ENCODE results near the gene CMTR1. TPM values are rescaled to one million over a fixed set of nuclear protein-coding genes. Genes with fewer than 3 reads are reported as not detected.

The CMTR1 gene
- total RNA-seq, 2 donors from 2014 or later: 15.8 to 23.4 TPM

- Histone ChIP-seq H3K27ac (no peak overlapping the region), H3K4me3 (no peak overlapping the region), H3K9me3 (no peaks in the 10 kb centered on the region), H3K36me3 (replicated peaks in 1 of 2; ENCODE audit: insufficient read depth in 1 of 2, low read depth in 2 of 2) (no peaks in the 10 kb centered on the region), H3K4me1 (no peaks in the 10 kb centered on the region), H3K27me3 (no peaks in the 10 kb centered on the region)
- TF ChIP-seq POLR2A (IDR thresholded peaks at IDR 0.05) (no peak), CTCF (IDR thresholded peaks at IDR 0.05) (no peak)
- WGBS, 2 donors: 80 to 84% methylated on average over 7 to 8 of the region's 9 CpGs
- ATAC-seq (peak; percentile 14), DNase-seq (no peak)
- intact Hi-C loops (cut with DNase I): no loop called here
Observed at GRCh38 chr6:37490536-37491170, 57.6 kb downstream of the CMTR1 start.

GRCh38 chr6:37491171-37491829 is 58.3 kb downstream of the CMTR1 start:
- DNase-seq (peak in 1 of 4 donors; percentile 19), ATAC-seq (no peak)
- intact Hi-C loops (cut with DNase I): no loop called here
- H3K9me3 ChIP-seq: no peaks in the 10 kb centered on the region
- H3K27ac ChIP-seq: no peak overlapping the region
- no peaks in the 10 kb centered on the region for H3K27me3 ChIP-seq
- TF ChIP-seq POLR2A (IDR thresholded peaks at IDR 0.05): no peak
- no peak for TF ChIP-seq CTCF (IDR thresholded peaks at IDR 0.05)
- H3K36me3 ChIP-seq (replicated peaks in 1 of 2; ENCODE audit: insufficient read depth in 1 of 2, low read depth in 2 of 2): no peaks in the 10 kb centered on the region
- WGBS, 2 donors: 56 to 68% methylated on average over 3 to 12 of the region's 12 CpGs
- no peak overlapping the region for H3K4me3 ChIP-seq
- H3K4me1 ChIP-seq: no peaks in the 10 kb centered on the region

GRCh38 chr6:37491830-37492208 is 58.8 kb downstream of the CMTR1 start:
- Histone ChIP-seq H3K4me3 (no peak overlapping the region), H3K4me1 (no peaks in the 10 kb centered on the region), H3K27ac (no peak overlapping the region), H3K27me3 (no peaks in the 10 kb centered on the region), H3K36me3 (replicated peaks in 1 of 2; ENCODE audit: insufficient read depth in 1 of 2, low read depth in 2 of 2) (no peaks in the 10 kb centered on the region), H3K9me3 (no peaks in the 10 kb centered on the region)
- DNase-seq (no peak), ATAC-seq (no peak)
- 69 to 70% methylated on average over 3 to 5 of the region's 5 CpGs for WGBS, 2 donors
- intact Hi-C loops (cut with DNase I): no loop called here
- TF ChIP-seq CTCF (IDR thresholded peaks at IDR 0.05) (no peak), POLR2A (IDR thresholded peaks at IDR 0.05) (no peak)

GRCh38 chr6:37492236-37492972 is 59.4 kb downstream of the CMTR1 start:
- no peak for TF ChIP-seq POLR2A (IDR thresholded peaks at IDR 0.05)
- ATAC-seq (no peak), DNase-seq (no peak)
- H3K4me1 ChIP-seq: no peaks in the 10 kb centered on the region
- no peak overlapping the region for H3K4me3 ChIP-seq
- H3K36me3 ChIP-seq (replicated peaks in 1 of 2; ENCODE audit: insufficient read depth in 1 of 2, low read depth in 2 of 2): no peaks in the 10 kb centered on the region
- 64 to 65% methylated on average over 9 of the region's 9 CpGs for WGBS, 2 donors
- no peak overlapping the region for H3K27ac ChIP-seq
- H3K27me3 ChIP-seq: no peaks in the 10 kb centered on the region
- intact Hi-C loops (cut with DNase I): no loop called here
- H3K9me3 ChIP-seq: no peaks in the 10 kb centered on the region

- H3K9me3 ChIP-seq: no peaks in the 10 kb centered on the region
- intact Hi-C loops (cut with DNase I): no loop called here
- H3K4me3 ChIP-seq: no peak overlapping the region
- H3K27me3 ChIP-seq: no peaks in the 10 kb centered on the region
- no peak for ATAC-seq
- WGBS, 2 donors: 70 to 88% methylated on average over 25 to 38 of the region's 38 CpGs
- peak in 3 of 4 donors; percentile 27 to 52 (median 46) for DNase-seq
- H3K36me3 ChIP-seq (replicated peaks in 1 of 2; ENCODE audit: insufficient read depth in 1 of 2, low read depth in 2 of 2): no peaks in the 10 kb centered on the region
- no peak for TF ChIP-seq CTCF (IDR thresholded peaks at IDR 0.05)
- TF ChIP-seq POLR2A (IDR thresholded peaks at IDR 0.05): no peak
- no peak overlapping the region for H3K27ac ChIP-seq
- H3K4me1 ChIP-seq: no peaks in the 10 kb centered on the region
Observed at GRCh38 chr6:37492991-37493660, 60.1 kb downstream of the CMTR1 start.

Data from body of pancreas (tissue), 4 donors.